ENCODE measurements around the gene SELENOO.
A peak's percentile ranks its signal among the peaks of the same experiment; 100 is the strongest.

SELENOO gene

DNA sequence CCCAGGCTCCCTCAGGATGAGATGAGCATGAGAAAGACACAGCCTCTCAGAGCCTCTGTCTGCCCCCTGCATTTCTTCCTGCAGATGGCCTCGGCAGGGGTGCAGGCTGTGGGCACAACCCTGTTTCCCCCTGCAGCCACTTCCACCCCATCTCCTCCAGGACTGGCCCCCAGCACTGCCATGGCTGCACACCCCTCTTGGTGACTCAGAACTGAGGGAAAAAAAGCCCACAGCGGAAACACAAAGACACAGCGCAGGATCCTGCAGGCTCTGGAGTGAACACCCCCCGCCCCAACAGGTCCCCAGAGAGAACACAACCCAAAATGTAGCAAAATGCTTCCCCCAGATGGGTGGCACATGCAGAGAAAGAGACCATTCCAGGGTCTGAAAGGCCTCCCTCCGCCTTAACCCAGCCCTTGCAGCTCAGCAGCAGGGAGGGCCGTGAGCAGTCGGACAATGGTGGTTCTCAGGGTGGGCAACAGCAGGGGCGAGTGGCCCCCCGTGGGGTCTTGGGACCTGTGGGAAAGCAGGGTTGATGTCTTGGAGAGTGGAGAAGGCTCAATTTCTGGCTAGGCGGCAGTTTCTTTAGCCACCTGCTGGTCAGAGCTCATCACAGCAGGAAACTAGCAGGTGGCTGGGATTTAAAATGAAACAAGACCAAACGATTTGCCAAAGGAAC is 36.1 kb downstream of the SELENOO start:
- no peak for DNase-seq (ENCODE audit: low spot score)

DNA sequence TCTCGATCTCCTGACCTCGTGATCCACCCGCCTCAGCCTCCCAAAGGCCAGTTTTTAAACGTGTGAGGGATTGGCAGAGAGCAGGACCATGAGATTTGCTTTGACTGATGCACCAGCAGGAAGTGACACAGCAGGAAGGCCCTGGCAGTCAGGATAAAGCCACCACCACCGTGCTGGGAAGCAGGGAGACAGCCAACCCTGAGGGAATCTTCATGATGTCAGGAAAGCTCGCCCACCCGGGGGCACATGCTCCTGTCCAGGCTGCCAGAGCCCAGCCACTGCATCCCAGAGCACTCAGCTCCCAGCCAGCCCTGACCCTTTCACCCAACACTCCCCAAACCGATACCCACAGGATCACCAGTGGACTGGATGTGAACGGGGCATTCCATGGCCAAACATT is 37.9 kb downstream of the SELENOO start:
- DNase-seq (ENCODE audit: low spot score), result no peak

GRCh38 chr22:50242406-50242949 is 41.7 kb downstream of the SELENOO start:
- DNase-seq (ENCODE audit: low spot score), result no peak

DNA sequence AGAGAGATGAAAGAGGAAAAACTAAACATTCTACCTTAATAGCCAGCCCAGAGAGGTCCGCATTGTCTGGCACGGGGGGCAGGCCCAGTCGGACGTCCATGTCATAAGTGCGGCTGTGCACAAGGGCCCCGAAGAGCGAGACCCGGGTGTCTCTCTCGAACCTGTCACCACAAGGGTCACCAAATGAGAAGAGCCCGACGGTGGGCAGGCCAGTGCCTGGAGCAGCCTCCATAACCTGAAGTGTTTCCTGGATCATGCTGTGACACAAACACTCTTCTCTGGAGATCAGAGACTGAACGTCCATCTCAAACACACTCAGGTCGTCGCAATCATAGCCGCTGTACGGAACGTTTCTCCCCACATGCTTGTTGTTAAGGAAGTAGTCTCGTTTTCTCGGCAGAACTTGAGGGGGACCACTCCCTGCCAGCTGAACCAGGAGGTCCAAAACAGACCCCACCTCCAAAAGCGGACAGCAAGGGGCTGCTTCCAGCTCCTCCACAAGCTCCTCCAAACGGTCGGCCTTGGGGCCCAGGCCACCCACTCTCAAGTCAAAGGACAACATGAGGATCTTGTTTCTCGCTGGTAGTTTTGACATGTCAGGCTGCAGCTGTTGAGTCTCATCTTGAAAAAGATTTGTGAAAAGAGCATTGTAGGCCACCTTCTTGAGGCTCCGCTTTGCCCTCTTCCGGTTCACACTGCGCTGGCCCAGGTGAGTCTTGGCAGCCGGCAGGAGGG is 43.0 kb downstream of the SELENOO start:
- no peak for DNase-seq (ENCODE audit: low spot score)

DNA sequence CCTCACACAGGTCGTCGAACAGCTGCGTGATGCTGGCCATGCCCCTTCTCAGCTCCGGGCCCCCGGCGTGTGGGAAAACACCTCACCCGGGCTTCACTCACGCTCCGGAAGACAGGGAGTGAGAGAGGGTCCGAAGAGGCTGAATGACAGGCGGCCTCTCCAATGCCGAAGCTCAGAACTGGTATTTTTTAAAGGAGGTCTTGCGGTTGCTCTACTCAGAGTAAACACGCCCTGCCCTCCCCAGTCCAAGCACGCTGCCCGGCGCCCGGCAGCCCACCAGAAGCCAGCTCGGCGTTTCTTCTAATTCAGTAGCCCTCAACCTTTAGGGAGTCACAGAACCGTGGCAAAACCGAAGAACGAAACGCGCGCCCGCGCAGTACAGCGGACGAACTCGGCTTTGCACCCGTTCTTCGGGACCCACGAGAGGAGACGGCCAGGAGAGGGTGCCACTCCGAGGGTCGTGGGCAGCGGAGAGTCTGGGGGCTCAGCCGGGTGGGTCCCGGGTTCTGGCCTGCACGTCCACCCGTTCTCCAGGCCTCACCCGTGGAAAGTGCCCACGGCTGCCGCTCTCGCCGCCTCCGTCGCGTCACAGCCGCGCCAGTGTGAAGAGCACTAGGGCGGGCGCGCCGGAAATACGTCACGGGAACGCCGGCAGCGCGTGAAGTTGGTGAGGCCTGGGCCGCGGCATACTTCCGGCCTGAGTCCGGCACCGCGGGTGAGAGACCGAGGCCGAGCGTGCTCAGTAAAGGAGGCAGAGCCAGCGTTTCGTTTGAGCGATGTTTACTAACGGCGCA is 43.8 kb downstream of the SELENOO start, which contains the start of gene TUBGCP6:
TUBGCP6 (minus strand) TSS at position 604 of the 794 bp plus-strand sequence; CDS start at position 40, 564 bp downstream.
- DNase-seq (ENCODE audit: low spot score), result peak; percentile 97

DNA sequence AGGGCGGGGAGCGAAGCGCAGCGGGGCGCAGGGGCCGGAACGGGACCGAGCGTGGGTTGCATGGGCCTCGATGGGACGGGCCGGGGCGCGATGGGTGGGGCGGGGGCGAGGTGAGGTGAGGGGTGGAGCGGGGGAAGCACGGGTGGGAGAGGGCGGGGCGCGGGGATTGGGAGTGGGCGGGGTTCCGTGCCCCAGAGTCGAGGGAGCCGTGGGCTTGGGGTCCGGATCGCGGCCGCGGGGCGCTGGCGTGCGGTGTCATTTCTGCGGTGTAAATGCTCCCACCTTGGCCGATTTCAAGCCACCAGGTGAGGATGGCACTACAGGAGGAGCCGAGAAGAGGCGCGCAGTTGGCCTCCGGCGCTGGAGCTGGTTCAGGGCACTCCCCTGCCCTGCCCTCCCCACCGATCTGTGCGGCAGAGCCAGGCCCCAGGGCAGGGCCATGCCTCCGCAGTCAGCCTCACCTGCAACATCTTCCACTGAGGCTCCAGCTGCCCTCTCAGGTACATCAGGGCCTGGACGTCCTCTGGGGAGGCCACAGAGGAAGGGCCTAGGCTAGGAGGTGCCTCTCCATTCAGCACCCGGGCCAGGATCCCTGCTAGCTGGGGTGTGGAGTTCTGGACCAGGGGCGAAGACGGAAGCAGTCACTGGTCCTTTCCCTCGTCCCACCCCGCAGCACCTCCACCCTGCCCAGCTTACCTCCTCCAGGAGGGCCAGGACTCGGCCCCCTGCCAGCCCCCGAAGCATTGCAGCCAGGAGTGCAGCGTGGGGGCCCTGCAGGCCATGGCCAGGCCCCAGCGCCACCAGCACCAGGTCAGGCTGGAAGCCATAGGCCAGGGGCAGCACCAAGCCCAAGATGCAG is 44.6 kb downstream of the SELENOO start:
- DNase-seq (ENCODE audit: low spot score), result no peak

GRCh38 chr22:50246242-50247175 is 45.7 kb downstream of the SELENOO start:
- DNase-seq (ENCODE audit: low spot score), result no peak

DNA sequence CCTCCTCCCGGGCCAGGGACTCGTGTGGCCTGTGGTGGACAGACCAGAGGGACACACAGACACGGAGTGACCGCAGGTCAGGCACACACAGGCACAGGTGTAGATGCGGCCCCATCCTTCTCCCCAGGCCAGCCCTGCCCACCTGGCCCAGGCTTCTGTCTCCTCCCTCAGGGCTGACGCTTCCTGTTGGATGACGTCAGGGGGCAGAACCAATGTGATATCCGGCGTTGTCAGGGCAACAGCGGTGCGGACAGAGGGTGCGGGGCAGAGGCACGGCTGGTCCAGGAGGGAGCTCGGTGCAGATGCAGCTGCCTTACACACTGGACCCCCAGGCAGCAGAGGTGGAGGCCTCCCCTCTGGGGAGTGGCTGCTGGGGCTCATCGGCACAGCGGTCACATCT is 46.9 kb downstream of the SELENOO start:
- DNase-seq (ENCODE audit: low spot score), result no peak

DNA sequence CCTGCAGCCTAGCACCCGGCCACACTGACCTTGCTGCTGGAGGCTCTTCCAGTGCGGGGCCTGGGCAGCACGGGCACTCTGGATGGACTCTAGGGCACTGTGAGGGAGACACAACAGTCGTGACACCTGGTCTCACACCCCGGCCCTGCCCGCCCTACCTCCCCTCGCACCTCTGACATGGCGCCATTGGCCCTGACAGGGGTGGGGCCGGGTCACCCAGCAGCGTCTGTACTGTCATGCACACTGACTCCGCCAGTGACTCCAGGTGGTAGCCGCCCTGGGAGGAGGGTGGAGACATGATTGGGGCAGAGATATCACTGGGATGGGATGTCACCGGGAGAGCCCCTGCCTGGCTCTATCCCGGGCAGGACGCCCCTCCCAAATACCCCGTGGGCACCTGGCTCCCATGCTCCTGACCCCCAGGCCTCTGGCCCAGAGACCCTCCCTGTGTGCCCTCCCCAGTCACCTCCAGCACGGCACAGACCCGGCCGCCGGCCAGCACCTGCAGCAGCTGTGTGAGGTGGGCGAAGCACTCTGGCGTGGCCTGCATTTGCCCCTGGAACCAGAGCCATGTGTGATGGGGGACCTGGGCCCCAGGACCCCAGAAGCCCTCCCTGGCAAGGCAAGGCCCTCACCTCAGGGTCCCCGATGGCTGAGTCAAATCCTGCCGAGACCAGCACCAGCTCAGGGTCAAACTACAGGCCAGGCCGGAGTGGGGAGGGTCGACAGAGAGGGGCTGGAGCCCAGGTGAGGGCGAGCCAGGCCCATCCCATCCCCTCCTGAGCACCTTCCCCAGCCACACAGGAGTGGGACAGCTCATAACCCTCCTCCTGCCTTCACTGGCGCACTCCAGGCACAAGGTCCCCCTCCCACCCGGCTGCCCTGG is 47.6 kb downstream of the SELENOO start:
- no peak for DNase-seq (ENCODE audit: low spot score)

- no peak for DNase-seq (ENCODE audit: low spot score)
These were observed 48.8 kb downstream of the SELENOO start for GRCh38 chr22:50249341-50250248.

DNA sequence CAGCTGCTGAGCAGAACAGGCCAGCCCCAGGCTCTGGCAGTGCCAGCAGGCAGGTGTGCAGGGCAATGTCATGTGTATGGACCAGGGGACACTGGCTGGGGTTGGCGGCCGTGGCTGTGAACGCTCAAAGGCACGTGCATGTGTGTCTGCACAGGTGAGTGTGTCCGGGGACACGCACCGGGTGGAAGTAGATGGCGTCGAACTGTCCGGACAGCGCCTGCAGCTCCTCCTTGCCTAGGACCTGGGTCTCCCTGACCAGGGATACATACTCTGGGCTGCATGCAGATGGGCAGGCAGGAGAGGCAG is 49.4 kb downstream of the SELENOO start:
- DNase-seq (ENCODE audit: low spot score), result no peak

DNA sequence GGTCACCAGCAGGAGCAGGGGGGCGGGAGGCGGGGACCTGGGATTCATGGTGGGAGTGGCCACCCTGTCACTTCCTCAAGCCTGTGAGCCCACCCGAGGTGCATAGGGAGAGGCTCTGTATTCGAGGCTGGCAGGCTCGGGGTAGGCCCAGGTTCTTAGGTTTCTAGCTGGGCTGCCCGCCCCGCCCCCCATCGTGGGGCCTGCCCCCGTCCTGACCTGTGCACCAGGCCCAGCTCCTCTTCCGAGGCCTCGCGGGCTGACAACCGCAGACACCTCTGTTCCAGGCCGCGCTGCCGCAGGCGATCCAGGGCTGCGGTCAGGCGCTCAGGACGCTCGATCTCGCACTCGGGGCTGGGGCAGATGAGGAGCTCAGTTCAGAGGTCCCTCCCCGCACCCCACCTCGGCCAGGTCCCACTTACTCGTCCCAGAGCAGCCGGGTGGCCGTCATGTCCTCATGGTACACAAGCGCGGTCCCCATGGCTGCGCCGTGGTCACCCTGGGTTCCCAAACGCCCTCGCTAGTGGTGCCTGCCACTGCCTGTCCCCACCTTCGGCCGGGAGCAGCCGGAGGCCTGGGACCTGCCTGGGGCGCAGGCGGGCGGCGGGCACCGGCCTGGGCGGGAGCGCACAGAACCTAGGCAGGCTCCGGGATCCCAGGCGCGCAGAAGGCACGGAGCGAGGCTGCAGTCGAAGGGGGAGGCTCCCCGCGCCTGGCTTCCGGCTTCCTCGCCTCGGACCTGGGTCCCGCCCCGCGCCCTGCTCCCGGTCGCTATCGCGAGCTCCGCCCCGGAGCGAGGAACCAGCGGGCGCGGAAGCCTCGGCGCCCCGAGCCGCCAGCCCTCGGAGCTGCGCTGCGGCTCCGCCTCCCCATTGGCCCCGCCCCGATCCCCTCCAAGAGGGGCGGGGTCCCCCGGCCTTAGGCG is 50.0 kb downstream of the SELENOO start, which contains the start of gene HDAC10:
HDAC10 (minus strand) TSS at position 711 of the 922 bp plus-strand sequence; CDS start at position 478, 233 bp downstream.
- DNase-seq (ENCODE audit: low spot score), result peak; percentile 80

GRCh38 chr22:50251477-50252081 is 50.8 kb downstream of the SELENOO start:
- DNase-seq (ENCODE audit: low spot score), result no peak

GRCh38 chr22:50252082-50253045 is 51.6 kb downstream of the SELENOO start:
- DNase-seq (ENCODE audit: low spot score), result peak; percentile 84

All from left forelimb (tissue), 1 donor.